ENCODE measurements around the gene CYP1A1.
A peak's percentile ranks its signal among the peaks of the same experiment; 100 is the strongest.
"Not testable (repeated sequence)": the region's sequence is repeated elsewhere in the genome, so short reads cannot be mapped to it uniquely, and the experiment has no call there.

The CYP1A1 gene

DNA sequence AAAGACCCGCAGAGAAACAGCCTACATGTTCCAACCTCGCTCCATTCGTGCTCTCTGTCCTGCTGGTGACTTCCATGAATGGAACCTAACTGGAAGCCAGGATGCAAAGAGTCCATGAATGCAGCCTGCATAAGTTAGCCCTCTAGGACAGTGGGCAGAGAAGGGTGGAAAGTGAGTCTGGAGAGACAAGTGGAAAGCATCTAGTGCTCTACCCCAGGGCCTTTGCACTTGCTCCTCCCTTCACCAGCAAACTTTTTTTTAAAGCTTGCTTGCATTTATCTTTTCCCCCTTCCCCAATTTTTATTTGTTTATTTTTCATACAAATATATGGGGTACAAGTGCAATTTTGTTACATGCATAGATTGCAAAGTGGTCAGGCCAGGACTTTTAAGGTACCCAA lies 7.9 kb upstream of the CYP1A1 start:
- no peak for DNase-seq

GRCh38 chr15:74732846-74733245 lies 7.5 kb upstream of the CYP1A1 start:
- no peak for DNase-seq

GRCh38 chr15:74730619-74731316 lies 5.4 kb upstream of the CYP1A1 start:
- no peak for DNase-seq

DNA sequence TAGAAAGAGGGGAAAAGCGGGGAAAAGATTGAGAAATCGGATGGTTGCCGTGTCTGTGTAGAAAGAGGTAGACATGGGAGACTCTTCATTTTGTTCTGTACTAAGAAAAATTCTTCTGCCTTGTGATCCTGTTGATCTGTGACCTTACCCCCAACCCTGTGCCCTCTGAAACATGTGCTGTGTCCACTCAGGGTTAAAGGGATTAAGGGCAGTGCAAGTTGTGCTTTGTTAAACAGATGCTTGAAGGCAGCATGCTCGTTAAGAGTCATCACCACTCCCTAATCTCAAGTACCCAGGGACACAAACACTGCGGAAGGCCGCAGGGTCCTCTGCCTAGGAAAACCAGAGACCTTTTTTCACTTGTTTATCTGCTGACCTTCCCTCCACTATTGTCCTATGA lies 4.0 kb upstream of the CYP1A1 start:
- DNase-seq, result not testable (repeated sequence)

DNA sequence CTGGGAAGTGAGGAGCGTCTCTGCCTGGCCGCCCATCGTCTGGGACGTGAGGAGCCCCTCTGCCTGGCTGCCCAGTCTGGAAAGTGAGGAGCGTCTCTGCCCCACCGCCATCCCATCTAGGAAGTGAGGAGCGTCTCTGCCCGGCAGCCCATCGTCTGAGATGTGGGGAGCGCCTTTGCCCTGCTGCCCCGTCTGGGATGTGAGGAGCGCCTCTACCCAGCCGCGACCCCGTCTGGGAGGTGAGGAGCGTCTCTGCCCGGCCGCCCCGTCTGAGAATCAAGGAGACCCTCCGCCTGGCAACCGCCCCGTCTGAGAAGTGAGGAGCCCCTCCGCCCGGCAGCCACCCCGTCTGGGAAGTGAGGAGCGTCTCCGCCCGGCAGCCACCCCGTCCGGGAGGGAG lies 3.4 kb upstream of the CYP1A1 start:
- not testable (repeated sequence) for DNase-seq

- no peak for DNase-seq
Observed at GRCh38 chr15:74727727-74728126, 2.4 kb upstream of the CYP1A1 start.

- DNase-seq, result no peak
Observed at GRCh38 chr15:74726774-74727164, 1.4 kb upstream of the CYP1A1 start.

GRCh38 chr15:74725845-74726773 lies 781 bp upstream of the CYP1A1 start:
- peak; percentile 49 for DNase-seq

DNA sequence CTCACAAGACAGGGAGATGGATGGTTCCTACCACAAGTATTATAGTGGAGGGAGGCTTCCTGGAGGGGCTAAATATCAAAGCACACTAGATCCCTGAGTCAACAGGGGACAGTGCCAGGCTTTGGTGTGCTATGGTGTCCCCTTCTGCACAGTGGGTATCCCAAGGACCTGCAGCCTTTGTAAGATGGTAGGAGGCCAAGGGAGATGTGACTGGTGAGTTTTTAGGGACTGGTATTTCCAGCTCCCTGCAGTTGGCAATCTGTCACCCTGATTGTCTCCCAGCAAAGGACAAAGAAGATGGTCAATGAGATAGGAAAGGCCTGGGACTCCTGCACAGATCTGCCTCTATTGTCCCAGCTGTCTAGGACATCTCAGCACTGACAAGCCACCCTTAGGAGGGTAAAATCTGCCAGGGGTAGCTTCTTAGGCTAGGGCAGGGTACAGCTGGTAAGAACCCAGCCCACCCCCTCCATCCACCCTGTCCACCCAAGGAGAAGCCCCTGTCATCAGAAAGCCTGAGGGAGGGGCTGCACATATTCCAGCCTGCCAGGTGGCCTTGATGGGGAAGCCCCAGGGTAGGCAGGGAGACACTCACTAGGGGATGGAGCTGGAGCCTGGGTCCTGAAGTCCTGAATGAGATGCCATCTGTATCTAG lies 631 bp downstream of the CYP1A1 start:
- DNase-seq, result no peak

DNA sequence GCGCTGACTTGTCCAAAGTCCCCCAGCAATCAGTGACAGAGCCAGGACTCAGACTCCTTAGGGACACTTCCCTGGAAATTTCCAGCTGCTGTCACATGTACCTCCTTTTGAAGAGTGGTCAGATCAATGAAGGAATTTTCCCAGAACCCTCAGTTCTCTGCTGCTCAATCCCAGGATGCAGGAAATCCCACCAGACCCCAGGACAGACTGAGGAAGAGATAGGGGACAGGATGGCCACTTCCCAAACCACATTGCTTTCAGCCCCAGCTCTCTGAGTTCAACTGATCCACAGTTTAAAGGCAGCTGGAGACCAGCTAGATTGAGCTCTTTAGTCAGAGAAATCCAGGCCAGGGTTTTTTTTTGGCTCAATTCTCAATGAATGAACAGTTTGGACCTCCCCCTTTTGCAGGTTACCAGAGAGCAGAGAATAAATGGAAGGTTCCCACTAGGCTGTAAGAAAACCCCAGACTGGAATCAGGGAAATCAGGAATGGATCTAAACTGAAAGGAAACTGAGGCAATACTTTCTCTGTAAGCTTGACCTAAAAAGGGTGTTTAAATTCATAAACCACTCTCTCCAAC lies 1.5 kb downstream of the CYP1A1 start:
- DNase-seq, result peak; percentile 60

DNA sequence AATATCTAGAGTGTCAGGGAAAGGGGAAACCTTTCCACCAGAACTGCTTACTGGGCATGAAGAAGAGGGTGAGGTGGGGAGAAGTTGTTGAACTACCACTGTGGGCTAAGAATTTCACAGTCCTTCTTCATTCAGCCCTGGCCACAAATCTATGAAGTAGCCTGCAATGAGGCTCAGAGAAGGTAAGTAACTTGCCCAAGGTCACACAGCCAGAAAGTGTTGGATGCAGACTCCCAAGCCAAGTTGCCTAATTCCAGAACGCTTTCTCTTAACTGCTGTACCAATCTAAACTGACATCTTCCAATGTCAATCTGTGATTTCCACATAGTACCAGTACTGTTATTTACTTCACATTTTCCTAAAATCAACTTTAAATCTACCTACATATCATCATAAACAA lies 2.1 kb downstream of the CYP1A1 start:
- no peak for DNase-seq

DNA sequence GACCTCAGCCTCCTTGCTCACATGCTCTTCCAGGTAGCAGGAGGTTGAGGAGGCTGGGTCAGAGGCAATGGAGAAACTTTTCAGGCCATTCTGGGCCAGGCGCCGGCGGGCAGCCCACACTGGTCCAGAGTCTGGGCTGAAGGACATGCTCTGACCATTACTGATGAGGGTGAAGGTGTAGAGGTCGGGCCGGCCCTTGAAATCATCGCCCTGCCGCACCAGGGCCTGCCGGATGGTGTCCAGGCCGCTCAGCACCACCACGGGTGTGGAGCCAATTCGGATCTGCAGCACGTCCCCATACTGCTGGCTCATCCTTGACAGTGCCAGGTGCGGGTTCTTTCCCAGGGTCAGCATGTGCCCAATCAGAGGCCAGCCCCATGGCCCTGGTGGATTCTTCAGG lies 2.7 kb downstream of the CYP1A1 start:
- no peak for DNase-seq

DNA sequence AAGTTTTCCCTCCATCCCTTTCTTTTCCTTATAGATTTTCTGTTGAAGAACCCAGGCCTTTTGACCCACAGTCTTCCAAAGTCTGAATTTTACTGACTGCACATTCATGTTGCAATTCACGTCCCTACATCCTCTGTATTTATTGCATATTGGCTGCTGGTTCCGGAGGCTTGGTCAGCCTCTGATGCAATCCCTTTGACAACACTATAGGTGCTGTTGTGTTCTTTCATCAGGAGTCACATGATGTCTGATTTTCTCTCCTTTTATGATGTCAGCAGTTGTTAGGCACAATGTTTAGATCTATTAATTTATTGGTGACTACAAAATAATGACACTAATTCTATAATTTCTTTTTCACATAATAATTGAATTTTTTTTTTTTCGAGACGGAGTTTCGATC lies 8.7 kb downstream of the CYP1A1 start:
- DNase-seq, result no peak

DNA sequence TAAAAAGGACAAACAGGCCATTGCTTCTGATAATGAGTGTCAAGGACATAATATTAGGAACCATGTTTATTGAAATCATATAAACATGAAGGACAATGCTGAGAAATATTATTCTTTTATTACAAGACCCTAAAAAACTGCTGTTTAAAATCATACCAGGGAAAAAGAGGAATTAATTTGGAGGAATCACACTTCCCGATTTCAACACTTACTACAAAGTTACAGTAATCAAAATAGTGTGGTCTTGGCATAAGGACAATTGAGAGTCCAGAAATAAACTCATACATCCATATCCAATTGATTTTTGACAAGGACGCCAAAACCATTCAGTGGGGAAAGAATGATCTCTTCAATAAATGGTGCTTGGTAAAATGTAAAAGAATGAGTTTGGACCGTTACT lies 13.0 kb downstream of the CYP1A1 start:
- DNase-seq, result no peak

GRCh38 chr15:74710319-74711094 lies 14.8 kb downstream of the CYP1A1 start:
- no peak for DNase-seq

DNA sequence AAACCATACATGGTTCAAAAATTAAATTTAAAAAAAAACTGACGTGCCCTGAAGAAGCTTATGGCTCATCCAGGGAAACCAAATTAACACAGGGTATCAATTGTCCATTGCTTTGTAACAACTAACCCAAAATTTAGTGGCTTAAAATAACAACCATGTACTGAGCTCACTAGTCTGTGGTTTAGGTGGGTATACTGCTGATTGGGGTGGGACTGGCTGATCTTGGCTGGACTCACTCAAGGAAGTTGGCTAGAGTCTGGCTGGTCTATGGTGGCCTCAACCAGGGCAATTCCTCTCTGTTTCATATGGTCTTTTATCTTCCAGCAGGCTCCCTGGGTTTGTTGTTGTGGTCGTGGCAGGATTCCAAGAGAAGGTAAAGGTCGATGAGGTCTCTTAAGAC lies 15.4 kb downstream of the CYP1A1 start:
- no peak for DNase-seq

- DNase-seq, result no peak
Observed at GRCh38 chr15:74709011-74709410, 16.3 kb downstream of the CYP1A1 start.

DNA sequence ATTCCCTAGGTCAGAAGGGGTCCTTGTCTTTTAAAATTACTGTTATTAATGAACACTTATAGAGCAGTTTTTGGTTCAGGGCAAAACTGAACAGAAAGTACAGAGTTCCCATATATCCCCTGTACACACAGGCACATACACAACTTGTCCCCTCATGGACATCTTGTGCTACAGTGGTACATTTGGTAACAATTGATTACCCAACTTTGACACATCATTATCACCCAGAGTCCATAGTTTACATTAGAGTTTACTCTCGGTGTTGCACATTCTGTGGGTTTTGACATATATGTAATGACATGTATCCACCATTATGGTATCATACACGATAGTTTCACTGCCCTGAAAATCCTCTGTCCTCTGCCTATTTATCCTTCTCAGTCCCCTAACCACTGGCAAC lies 28.5 kb downstream of the CYP1A1 start:
- DNase-seq, result no peak

DNA sequence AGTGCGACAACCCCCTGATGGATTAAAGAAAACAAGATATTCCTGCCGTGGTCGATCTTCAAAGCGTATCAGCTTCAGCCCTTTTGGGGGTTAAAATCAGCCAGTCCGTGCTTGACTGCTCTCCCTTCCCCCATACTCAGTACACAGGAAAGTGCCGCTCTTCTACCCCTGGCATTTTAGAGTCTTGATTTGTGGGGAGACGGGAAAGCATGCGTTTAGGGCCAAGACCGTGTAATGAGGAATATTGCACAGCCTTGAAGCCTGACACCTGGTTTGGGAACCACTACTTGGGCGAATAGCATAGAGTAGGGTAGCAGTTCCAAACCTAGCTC lies 29.0 kb downstream of the CYP1A1 start:
- DNase-seq, result no peak

GRCh38 chr15:74695597-74696397 lies 29.5 kb downstream of the CYP1A1 start, which contains the start of gene EDC3:
EDC3 (minus strand) TSS chr15:74696024; CDS start chr15:74675124, 20,900 bp downstream.
- peak; percentile 92 for DNase-seq

DNA sequence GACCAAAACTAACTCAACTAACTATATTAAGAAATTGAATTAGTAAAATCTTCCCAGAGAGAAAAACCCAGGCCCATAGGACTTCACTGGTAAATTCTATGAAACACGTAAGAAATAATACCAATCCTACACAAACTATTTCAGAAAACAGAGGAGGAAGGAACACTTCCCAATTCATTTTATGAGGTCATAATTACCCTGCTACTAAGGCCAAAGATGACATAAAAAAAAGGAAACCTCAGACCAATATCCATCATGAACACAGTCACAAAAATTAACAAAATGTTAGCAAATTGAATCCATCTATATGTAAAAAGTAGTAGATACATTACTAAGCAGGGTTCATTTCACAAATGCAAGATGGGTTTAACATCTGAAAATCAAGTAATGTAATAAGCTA lies 33.0 kb downstream of the CYP1A1 start:
- no peak for DNase-seq

- no peak for DNase-seq
Observed at GRCh38 chr15:74683758-74684157, 41.6 kb downstream of the CYP1A1 start.

Data from NCI-H82 (cell line).